ENCODE results near the gene NEDD4L. TPM values are rescaled to one million over a fixed set of nuclear protein-coding genes. Genes with fewer than 3 reads are reported as not detected.

NEDD4L gene
- total RNA-seq, 1 experiment from 2014 or later = 42.9 TPM

GRCh38 chr18:58416704-58417683 is 373.0 kb downstream of the NEDD4L start:
- Histone ChIP-seq H3K36me3 (ENCODE audit: control insufficient read depth, insufficient read depth, low read length) (no peaks in the 10 kb centered on the region), H3K4me1 (ENCODE audit: control insufficient read depth, insufficient read depth, low read length) (no peaks in the 10 kb centered on the region), H3K27ac (ENCODE audit: low read length) (no peak overlapping the region), H3K27me3 (ENCODE audit: control insufficient read depth, insufficient read depth, low read length) (no peaks in the 10 kb centered on the region; the same call in 1 of the 2 replicates), H3K9me3 (ENCODE audit: control insufficient read depth, insufficient read depth, low read depth, low read length) (no peaks in the 10 kb centered on the region), H3K4me3 (ENCODE audit: low read depth in 2 of 2, low read length in 2 of 2) (no peak overlapping the region)
- in situ Hi-C loops (cut with HindIII; ENCODE audit: low pct_unique_long_range_greater_than_20kb, low sequenced_read_pairs) = no loop called here
- no peak for DNase-seq (ENCODE audit: low read depth, low spot score)
- intact Hi-C loops (cut with micrococcal nuclease; ENCODE audit: unreplicated experiment) = no loop called here
- TF ChIP-seq POLR2AphosphoS5 (IDR thresholded peaks at IDR 0.05; ENCODE audit: low read depth, low read length) = no peak
- TF ChIP-seq SIN3A (IDR thresholded peaks at IDR 0.05; ENCODE audit: borderline replicate concordance, insufficient read depth, low read depth, low read length) = no peak
- no peak for TF ChIP-seq CTCF (IDR thresholded peaks at IDR 0.05)
- no peak for TF ChIP-seq TCF7L2 (IDR thresholded peaks at IDR 0.05; ENCODE audit: low read depth, low read length)
- no peak for TF ChIP-seq REST (IDR thresholded peaks at IDR 0.05; ENCODE audit: insufficient read depth in 1 of 2, low read depth in 2 of 2, low read length in 1 of 2)
- ChIA-PET POLR2A (no interaction called here), CTCF (no interaction called here)
- ATAC-seq = no peak
- BruUV-seq (replicated peaks) = no TSS peak

- TF ChIP-seq POLR2AphosphoS5 (IDR thresholded peaks at IDR 0.05; ENCODE audit: low read depth, low read length) = no peak
- no peak for TF ChIP-seq CTCF (IDR thresholded peaks at IDR 0.05)
- TF ChIP-seq REST (IDR thresholded peaks at IDR 0.05; ENCODE audit: insufficient read depth in 1 of 2, low read depth in 2 of 2, low read length in 1 of 2) = no peak
- TF ChIP-seq SIN3A (IDR thresholded peaks at IDR 0.05; ENCODE audit: borderline replicate concordance, insufficient read depth, low read depth, low read length) = no peak
- no peak for TF ChIP-seq TCF7L2 (IDR thresholded peaks at IDR 0.05; ENCODE audit: low read depth, low read length)
- Histone ChIP-seq H3K9me3 (ENCODE audit: control insufficient read depth, insufficient read depth, low read depth, low read length) (no peaks in the 10 kb centered on the region), H3K27ac (ENCODE audit: low read length) (no peak overlapping the region), H3K4me3 (ENCODE audit: low read depth in 2 of 2, low read length in 2 of 2) (no peak overlapping the region), H3K27me3 (ENCODE audit: control insufficient read depth, insufficient read depth, low read length) (no peaks in the 10 kb centered on the region; the same call in 1 of the 2 replicates), H3K4me1 (ENCODE audit: control insufficient read depth, insufficient read depth, low read length) (no peaks in the 10 kb centered on the region), H3K36me3 (ENCODE audit: control insufficient read depth, insufficient read depth, low read length) (no peaks in the 10 kb centered on the region)
- intact Hi-C loops (cut with micrococcal nuclease; ENCODE audit: unreplicated experiment) (no loop called here), in situ Hi-C loops (cut with HindIII; ENCODE audit: low pct_unique_long_range_greater_than_20kb, low sequenced_read_pairs) (no loop called here)
- BruUV-seq (replicated peaks) = no TSS peak
- ChIA-PET CTCF (no interaction called here), POLR2A (no interaction called here)
- DNase-seq (ENCODE audit: low read depth, low spot score) = no peak
- ATAC-seq = no peak
Observed at GRCh38 chr18:58417752-58418151, 373.7 kb downstream of the NEDD4L start.
